TTC549 (cell line): Measurements from ENCODE around the gene TCHHL1.

Experiments used
- FAIRE-seq: peaks from 2 replicates; lab custom pipeline; 2012; peaks lifted over from hg19 to GRCh38; lab: Jason Lieb, UNC

TCHHL1 gene

DNA sequence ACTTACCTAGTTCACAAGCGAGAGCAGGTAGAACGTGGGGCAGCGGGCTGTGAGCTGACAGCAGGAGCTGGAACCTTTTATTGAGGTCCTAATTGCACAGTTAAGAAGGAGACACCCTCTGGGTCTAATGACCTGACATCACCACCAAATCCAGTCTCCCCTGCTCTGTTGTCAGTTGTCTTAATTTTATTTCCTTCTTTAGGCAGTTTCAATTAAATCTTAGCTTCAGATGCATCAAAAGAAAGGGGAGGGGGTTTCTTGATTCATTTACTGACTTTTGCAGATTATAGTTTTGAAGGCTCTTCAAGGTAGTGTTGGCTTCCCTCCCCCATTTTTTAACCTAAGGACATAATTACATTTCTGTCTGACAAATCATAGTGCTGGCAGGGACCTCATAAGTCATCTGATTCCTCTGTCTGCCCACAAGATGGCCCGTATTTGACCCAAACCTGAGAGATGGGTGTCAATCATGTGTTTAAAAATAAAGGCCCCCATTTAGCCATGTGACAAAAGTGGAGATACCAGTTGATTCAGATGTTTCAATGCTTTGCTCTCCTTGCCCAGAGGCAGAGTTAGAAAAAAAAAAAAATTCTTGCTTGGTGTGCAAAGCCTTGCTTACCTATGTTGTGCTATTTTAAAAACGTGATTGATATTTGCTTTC lies at the start of gene TCHHL1:
Gene TCHHL1, minus strand, starts transcription at position 51 of the 661 bp plus-strand sequence. CDS start 921 bp downstream, outside the sequence.
- FAIRE-seq: no peak

DNA sequence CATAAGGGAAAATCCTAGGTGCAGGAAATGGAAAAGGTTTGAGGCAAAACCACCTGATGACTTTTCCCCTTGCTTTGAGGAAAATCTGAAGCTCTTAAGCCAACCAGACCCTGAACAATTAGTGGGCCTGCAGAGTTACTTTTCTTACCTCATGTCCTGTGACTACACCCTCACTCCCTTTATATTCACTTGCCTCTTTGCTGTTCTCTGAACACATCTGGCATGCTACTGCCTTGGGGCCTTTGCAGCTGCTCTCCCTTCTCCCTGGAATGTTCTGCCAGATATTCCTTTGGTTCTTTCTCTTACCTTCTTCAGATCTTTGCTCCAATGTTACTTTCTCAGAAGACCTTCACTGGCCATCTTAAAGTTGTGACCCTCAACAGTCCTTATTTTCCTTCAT lies 48.4 kb upstream of the TCHHL1 start:
- no peak for FAIRE-seq

- no peak for FAIRE-seq
Measured at GRCh38 chr1:152130186-152130585, 41.3 kb upstream of the TCHHL1 start.

DNA sequence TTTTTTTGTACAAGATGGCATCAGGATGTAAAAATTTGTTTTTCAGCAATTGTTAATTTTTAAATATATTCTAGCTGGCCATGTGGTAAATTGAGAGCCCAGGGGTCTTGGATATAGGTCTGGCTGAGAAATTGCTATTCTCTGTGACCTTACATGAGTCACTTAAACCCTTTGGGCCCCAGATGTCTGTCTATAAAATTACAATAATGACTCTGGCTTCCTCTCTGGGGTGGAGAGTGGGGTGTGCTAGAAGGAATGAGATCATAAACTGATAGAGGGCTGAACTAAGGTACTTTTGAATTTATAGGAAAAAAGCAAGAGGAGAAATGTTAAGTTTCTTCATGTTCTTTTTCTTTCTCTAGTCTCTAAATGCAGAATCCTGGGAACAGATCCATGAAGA lies 38.8 kb upstream of the TCHHL1 start:
- no peak for FAIRE-seq

- FAIRE-seq: no peak
Measured at GRCh38 chr1:152125834-152126443, 37.1 kb upstream of the TCHHL1 start.

- FAIRE-seq: no peak
Measured at GRCh38 chr1:152118915-152119314, 30.1 kb upstream of the TCHHL1 start.

DNA sequence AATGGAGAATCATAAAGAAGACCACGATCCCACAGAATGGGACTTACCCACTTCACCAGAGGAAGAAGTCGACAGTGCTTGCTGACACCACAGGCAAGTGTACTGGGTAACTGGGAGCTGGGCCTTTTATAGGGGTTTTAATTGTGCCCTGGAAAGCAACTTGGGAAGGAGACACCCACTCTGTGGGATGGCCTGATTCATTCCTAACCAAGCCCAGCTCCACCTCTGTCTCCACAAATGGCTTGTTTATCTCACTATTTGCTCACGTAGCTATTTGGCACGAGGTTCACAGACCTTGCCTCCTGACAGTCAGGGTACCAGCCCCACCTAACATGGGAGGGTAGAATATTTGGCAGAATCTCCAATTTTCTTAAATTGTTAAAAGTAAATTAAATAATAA lies 26.5 kb upstream of the TCHHL1 start, which contains the start of gene TCHH:
Gene TCHH, minus strand, starts transcription at position 101 of the 400 bp plus-strand sequence. CDS start 1,364 bp downstream, outside the sequence.
- FAIRE-seq: no peak

DNA sequence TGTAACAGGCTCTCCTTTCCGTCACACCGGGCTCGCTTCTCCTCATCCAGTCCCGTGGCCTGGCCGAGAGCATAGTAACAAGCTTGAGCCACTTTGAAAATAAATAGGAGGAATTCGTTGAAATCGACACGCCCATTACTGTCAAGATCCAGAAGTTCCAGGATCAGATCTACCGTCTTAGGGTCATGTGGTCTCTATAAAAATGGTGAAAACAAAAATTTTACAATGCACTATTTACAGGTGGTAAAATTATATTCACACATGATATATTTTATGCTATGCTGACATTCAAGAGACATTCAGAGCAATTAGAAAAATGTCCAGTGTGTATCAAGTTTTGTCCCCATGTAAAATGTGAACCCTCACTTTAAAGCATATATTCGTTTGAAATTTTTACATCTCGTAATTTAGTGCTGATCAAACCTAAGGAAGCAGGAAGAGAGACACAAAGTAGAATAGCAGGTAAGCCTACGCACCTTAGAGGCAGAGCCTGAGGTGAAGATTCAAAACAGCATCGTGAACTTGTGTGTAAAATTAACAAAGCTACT lies 24.1 kb upstream of the TCHHL1 start:
- FAIRE-seq: no peak

DNA sequence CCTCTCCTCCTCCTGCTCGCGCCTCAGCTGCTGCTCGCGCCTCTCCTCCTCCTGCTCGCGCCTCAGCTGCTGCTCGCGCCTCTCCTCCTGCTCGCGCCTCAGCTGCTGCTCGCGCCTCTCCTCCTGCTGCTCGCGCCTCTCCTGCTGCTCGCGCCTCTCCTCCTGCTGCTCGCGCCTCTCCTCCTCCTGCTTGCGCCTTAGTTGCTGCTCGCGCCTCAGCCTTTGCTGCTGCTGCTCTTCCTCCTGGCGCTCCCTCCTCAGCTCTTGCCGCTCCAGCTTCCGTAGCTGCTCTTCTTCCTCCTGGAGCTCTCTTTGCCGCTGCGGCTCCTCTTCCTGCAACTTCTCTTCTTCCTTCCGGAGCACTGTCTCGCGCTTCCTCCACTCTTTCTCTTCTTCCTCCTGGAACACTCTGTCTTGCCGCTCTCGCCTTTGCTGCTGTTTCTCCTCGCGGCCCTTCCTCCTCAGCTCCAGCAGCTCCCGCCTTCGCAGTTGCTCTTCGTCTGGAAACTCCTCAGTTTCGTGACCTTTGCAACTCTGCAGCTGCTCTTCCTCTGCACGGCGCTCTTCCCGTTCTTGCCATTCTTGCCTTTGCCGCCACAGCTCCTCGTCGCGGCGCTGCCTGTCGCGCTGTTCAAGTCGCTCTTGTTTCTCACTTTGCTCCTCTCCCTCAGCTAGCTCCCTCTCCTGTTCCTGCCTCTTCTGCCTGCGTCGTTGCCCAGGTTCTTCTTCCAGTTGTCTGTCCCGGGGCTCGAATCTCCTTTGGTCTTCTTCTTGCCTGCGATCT lies 23.4 kb upstream of the TCHHL1 start:
- no peak for FAIRE-seq

GRCh38 chr1:152111515-152111968 lies 22.7 kb upstream of the TCHHL1 start:
- no peak for FAIRE-seq

- no peak for FAIRE-seq
Measured at GRCh38 chr1:152110860-152111514, 22.1 kb upstream of the TCHHL1 start.

- no peak for FAIRE-seq
Measured at GRCh38 chr1:152110365-152110859, 21.5 kb upstream of the TCHHL1 start.

DNA sequence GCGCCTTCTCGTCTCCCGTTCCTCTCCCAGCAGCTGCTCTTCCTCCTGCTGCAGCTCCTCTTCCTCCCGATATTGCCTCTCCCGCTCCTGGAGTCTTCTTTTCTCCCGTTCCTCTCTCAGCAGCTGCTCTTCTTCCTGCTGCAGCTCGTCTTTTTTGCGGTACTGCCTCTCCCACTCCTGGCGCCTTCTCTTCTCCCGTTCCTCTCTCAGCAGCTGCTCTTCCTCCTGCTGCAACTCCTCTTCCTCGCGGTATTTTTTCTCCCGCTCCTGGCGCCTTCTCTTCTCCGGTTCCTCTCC lies 21.1 kb upstream of the TCHHL1 start:
- no peak for FAIRE-seq

- FAIRE-seq: no peak
Measured at GRCh38 chr1:152109231-152109997, 20.6 kb upstream of the TCHHL1 start.

DNA sequence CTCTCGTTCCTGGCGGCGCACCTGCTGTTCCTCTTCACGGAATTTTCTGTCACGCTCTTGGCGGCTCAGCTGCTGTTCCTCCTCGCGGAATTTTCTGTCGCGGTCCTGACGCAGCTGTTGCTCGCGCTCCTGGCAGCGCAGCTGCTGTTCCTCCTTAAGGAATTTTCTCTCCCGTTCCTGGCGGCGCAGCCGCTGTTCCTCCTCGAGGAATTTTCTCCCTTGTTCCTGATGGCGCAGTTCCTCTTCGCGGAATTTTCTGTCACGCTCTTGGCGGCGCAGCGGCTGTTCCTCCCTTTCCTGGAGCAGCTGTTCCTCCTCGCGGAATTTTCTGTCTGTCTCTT lies 20.0 kb upstream of the TCHHL1 start:
- FAIRE-seq: no peak

DNA sequence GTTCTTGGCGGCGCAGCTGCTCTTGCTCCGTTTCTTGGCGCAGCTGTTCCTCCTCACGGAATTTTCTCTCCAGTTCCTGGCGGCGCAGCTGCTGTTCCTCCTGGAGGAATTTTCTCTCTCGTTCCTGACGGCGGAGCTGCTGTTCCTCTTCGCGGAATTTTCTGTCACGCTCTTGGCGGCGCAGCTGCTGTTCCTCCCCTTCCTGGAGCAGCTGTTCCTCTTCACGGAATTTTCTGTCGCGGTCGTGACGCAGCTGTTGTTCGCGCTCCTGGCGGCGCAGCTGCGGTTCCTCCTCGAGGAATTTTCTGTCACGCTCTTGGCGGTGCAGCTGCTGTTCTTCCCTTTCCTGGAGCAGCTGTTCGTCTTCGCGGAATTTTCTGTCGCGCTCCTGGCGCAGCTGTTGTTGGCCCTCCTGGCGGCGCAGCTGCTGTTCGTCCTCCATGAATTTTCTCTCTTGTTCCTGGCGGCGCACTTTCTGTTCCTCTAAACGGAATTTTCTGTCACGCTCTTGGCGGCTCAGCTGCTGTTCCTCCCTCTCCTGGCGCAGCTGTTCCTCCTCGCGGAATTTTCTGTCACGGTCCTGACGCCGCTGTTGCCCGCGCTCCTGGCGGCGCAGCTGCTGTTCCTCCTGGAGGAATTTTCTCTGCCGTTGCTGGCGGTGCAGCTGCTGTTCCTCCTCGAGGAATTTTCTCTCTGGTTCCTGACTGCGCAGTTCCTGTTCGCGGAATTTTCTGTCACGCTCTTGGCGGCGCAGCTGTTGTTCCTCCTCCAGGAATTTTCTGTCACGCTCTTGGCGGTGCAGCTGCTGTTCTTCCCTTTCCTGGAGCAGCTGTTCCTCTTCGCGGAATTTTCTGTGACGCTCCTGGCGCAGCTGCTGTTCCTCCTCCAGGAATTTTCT lies 19.4 kb upstream of the TCHHL1 start:
- FAIRE-seq: no peak

DNA sequence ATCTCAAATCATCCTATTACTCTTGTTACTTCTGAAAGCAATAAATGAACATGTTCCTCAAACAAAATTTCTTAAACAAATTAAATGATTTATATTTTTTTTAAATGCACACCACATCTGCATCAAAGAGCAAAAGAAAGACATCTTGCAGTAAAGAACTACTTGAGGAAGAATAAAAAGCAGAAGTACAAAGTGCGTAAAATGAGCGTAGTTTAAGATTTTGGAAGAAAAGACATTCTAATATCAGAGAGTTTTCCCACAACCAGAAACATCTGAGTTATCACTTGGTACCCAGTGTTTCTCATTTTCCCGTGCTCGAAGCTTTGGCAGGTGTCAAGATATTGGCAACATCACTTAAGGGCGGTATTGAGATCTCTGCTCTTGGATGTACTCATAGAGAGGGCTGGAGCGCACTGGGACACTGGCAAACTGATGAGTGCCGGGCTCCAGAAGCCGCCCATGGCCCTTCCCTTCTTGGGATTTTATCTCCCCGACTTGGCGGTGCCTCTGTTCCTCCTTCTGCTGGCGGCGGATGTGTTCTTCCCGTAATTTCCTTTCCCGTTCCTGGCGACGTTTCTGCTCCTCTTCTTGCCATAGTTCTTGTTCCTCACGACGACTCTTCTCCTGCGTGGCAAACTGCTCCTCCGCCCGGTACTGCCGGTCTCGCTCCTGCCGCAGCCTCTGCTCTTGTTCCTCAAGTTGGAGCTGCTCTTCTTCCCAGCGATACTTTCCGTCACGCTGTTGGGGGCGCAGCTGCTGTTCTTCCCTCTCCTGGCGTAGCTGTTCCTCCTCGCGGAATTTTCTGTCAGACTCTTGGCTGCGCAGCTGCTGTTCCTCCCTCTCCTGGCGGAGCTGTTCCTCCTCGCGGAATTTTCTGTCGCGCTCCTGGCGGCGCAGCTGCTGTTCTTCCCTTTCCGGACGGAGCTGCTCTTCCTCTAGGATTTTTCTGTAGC lies 18.4 kb upstream of the TCHHL1 start:
- FAIRE-seq: no peak

DNA sequence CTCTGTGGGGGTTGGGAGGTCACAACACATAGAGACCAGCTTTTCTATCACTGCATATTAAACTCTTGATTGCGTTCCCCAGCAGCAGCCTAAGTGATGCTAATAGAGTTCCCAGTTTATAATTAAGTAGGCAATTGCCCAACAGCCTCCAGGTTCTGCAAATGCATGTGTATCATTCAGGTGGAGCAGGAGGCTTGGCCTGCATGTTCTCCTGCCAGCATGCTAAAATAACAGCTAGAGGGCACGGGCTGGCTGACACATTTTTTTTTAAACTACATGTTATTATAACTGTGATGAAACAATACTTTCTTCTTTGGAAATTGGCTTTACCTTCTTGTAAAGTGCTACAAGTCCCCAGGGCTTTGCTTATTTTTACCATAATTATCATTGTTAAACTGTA lies 16.0 kb upstream of the TCHHL1 start:
- no peak for FAIRE-seq

- FAIRE-seq: no peak
Measured at GRCh38 chr1:152096931-152097330, 8.1 kb upstream of the TCHHL1 start.
